GM21447 (cell line): ENCODE data around the gene TP63.

Source experiments
- ATAC-seq: cut with Tn5 transposase; IDR thresholded peaks from one replicate; pipeline ENCODE4 v1.9.1; 2021; ENCODE audit not compliant: unreplicated experiment

The TP63 gene

GRCh38 chr3:189683546-189684255 is 52.5 kb downstream of the TP63 start:
- no peak for ATAC-seq

GRCh38 chr3:189684317-189684716 is 53.1 kb downstream of the TP63 start:
- ATAC-seq: no peak

- ATAC-seq: no peak
Measured at GRCh38 chr3:189685291-189685690, 54.1 kb downstream of the TP63 start.

GRCh38 chr3:189685860-189686259 is 54.7 kb downstream of the TP63 start:
- no peak for ATAC-seq

DNA sequence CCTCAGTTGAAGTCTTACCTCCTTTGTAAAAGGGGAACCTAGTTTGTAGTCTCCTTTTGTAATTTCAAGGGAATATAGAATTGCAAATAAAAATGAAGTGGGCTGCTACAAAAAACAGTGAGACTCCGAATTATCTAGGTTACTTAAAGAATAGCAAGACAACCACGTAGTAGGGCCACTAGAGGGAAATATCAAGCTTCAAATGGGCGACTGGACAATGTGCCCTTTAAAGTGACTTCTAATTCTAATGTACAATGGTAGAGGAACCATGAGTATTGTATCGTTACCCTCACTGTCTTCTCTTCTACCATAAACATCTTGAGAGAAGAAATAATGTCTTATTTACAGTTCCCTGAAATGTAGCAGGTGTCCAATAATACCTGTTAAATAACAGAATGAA is 56.3 kb downstream of the TP63 start:
- no peak for ATAC-seq

DNA sequence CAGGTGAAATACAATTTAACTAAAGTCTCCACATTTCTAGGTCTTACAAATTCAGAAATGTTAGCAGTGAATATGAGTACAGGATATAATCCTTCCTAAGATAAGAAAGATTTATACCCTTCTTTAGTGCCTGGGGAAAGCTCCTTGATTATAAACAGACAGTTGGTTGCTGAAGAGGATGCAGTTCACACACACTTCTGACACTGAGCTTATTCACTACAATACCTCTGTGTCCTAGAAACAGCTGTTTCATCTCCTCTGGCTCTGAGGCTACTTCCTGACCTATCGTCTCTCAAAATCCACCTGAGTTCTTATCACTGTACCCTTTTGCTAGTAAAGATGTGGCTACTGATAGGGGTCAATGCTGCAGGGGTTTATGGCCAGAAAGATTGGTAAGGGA is 57.1 kb downstream of the TP63 start:
- ATAC-seq: no peak

DNA sequence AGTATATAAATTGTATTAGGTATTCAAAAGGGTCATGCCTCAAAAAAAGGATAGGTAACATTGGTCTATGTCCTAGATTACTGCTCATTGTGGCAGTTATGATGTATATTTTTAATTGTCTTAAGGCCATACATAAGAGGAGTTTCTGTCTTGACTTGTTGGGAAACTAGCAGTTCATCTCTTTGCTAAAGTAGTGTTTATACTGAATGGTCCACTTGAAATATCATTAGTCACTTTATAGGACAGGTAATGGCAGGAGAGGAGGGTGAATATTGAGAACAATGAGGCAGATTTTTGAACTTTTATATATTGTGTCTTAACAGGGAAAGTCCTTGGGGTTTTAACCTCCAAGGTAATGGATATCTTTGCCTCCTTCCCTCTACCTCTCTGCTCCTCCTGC is 58.4 kb downstream of the TP63 start:
- ATAC-seq: no peak

GRCh38 chr3:189690237-189690636 is 59.0 kb downstream of the TP63 start:
- ATAC-seq: no peak

DNA sequence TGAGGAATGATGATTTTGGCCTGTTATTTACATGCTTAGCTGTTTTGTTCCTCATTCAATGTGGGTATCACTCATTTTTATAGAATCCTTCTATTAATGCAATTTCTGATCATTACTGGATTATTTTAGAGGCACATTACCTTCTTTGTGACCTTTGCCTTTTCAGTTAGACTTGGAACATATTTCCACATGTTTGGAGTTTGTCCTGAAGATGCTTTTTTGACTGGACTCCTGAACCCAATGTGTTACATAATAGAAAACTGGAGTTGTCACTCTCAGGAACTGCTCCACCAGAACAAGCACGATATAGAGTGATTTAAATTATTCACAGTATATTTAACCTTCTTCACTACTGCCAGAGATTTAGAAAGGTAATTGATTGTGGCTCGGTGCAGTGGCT is 59.5 kb downstream of the TP63 start:
- ATAC-seq: no peak

GRCh38 chr3:189695400-189695799 is 64.2 kb downstream of the TP63 start:
- no peak for ATAC-seq

GRCh38 chr3:189698811-189699210 is 67.6 kb downstream of the TP63 start:
- ATAC-seq: no peak

DNA sequence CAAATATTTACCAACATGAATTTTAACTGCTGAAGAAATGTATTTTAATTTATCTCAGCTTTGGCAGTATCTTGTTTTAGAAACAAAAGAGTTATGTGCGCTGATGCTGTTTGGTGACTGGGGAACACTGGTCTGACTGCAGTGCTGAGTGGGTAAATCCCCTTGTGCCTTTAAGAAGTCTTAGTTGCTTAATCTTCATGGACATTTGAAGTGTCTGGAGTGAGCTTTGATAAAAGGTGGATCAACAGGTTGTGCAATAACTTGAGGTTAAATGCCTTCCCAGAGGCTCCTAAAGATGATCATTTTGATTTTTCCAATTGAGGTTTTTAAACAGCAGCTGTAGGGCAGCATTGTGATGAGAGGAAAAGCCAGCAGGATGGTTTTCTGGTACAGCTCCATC is 68.7 kb downstream of the TP63 start:
- no peak for ATAC-seq

DNA sequence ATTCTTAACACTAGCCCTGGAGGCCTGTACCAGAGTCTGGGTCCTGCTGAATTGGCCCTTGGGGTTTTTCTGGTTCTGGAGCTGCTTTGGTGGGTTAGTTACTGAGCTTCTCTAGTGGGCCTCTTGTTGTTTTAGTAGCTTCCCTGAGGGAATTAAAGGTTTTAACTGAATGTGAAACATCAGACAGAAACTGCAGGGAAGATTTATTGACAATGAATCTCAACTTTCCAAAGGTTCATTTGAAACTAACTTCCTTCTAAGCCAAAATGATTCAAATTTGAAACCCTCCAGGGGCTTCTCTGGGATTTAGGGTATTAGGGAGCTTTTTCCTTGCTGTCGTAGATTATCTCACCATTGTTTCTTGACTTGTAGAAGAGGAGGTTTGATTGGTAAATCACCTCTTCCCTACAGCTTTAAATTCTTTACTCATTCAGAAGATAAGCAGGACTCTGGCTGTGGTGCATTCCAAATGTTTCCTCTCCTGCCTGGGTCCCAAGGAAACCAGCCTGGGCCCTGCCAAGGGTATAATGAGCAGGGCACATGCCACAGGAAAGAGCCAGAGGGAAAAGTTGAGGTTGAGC is 71.0 kb downstream of the TP63 start:
- no peak for ATAC-seq

DNA sequence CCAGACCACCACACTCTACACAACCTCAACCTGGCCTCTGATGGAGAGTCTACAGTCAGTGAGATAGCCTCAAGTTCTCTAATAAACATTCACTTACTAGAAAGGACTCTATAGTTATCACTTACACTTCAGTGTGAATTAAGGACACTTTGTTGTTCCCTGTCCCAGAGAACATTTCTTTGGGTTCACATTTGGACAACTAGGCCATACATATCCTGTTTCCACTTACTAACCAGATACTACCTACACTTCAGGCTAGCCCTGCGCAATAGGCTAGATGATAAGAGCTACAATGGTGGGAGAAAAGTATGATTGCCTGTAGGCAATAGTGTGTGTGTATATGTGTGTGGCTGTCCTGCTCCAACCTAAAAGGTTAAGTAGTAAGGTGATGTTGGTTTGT is 72.7 kb downstream of the TP63 start:
- ATAC-seq: no peak

GRCh38 chr3:189708375-189708774 is 77.2 kb downstream of the TP63 start:
- ATAC-seq: no peak

DNA sequence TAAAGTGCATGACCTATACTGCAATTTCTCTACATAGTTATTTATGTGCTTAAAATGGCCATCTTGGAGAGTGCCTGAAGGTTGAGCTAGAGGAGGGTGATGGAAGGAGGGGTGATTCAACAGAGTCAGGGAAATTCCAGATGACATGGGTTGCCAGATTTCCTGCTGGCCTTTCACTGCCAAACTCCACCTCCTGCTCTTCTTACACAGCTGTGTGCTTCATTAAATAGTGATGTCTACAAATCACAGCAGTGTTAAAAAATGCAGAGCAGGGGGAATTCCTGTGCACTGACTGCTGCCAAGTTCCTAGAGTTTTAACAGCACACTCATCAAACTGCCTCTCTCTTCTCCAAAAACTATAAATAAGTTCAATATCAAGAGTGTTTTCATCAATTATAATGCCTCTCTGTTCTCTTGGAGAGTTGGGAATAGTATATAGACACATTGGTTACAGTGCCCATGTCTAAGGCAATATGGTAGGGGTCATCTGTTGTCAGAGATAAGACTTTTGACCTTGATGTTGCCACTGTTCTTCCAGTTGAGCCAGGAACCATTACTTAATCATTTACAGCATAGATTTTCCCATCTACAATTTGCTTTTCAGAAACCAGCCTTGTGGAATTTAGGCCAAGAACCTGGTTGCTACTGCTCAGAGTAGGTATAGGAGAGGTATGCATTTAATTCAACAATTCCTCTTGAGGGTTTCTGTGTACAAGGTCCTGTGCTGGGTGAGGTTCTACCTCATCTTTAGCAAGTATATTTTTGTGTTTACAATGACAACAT is 79.6 kb downstream of the TP63 start:
- ATAC-seq: no peak

DNA sequence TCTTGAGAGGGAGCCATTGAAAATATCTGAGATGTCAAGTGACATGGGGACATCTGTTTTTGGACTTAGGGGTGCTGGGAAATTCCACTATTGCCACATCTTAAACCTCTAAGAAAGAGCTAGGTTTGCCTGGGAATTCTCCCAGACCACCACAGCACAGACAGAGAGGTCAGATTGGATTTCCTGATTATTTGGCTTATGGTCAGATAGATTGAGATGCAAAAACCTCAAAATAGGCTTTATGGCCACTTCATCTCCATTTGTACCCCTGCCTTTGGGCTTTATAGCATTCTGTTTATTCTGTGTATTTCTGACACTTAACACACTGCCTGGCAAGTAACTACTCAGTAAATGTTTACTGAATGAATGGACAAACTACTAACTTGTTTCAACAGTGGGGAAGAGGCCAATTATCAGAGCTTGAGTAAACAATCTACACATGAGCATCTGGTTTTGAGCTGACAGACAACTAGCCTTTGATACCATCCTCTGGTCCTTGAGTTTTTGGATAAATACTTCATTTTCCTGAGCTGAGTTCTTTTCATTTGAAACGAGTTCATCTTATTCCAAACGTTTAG is 81.8 kb downstream of the TP63 start:
- no peak for ATAC-seq

- ATAC-seq: peak; percentile 53
Measured at GRCh38 chr3:189714991-189715961, 84.1 kb downstream of the TP63 start.

- ATAC-seq: no peak
Measured at GRCh38 chr3:189718215-189718614, 87.0 kb downstream of the TP63 start.

DNA sequence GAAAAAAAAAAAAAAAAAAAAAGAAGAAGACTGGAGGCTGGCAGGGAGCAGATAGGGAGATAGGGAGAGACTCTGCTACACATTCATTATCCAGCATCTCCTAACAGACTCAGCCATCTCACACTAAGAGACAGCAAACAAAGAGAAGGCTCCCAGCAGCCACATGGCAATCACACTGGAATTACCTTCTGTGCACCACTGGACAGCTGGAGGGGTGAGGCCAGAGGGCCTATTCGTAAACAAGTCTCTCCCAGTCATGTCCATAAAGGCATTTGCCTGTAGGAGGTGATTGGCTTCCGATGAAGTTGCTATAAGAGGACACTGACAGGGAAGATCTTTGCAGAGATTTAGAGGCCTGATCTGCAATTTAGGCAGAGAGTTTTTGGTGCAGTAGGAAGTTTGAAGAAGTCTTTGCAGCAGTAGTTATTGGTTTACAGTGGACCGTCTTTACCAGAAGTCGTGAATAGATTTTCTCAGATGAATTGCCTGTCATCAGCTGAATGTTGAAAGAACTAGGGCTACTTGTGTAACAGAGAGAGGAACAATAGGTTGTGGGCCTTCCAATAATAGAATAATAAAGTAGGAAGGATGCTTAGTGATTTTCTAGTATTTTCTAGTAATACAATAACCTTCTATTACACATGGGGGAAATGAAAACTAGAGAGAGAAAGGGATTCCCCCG is 89.7 kb downstream of the TP63 start:
- no peak for ATAC-seq
